Lower leg skin (tissue), 3 donors: ENCODE results near the gene GATAD2B.

Experiments
- CTCF ChIP-seq, 3 donors: fragments of 450-650 bp; IDR thresholded peaks; one replicate each; pipeline ENCODE4 v1.5.1; 2016; ENCODE audit warnings: antibody characterized with exemption in 3 of 3, mild to moderate bottlenecking in 3 of 3, moderate library complexity in 2 of 3
- POLR2A ChIP-seq, 2 donors: fragments of 450-650 bp; IDR thresholded peaks; one replicate each; pipeline ENCODE4 v1.6.1; 2016 to 2017; ENCODE audit warnings: antibody characterized with exemption in 2 of 2, mild to moderate bottlenecking in 1 of 2, moderate library complexity in 1 of 2

DNA sequence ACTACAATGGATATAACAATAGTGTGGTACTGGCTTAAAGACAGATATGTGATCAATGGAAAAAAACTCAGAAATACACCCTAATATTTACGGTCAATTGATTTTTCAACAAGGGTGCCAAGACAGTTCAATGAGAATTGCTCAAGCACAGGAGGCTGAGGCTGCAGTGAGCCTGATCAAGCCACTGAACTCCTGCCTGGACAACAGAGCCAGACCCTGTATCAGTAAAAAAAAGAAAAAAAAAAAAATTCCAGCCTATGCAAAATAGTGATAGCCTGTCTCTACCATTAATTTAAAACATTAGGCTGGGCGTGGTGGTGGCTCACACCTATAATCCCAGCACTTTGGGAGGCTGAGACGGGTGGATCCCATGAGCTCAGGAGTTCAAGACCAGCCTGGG lies 77.6 kb downstream of the GATAD2B start:
- TF ChIP-seq CTCF (IDR thresholded peaks at IDR 0.05) = no peak
- no peak for TF ChIP-seq POLR2A (IDR thresholded peaks at IDR 0.05)
